PFSK-1 (cell line): ENCODE data around the gene IKBKE.

ENCODE experiments used
- FOXP2 ChIP-seq: optimal IDR thresholded peaks from 2 replicates; pipeline ENCODE3; 2011; ENCODE audit warnings: borderline replicate concordance, control low read depth, inconsistent platforms; ENCODE audit not compliant: insufficient read depth; ENCODE audit errors: extremely low read length, extremely low read depth
- POLR2AphosphoS5 ChIP-seq: IDR thresholded peaks from 2 replicates; pipeline ENCODE4 v1.6.1; 2012; ENCODE audit warnings: low read depth, mild to moderate bottlenecking, control low read depth, low read length, moderate library complexity
- REST ChIP-seq, 2 experiments: IDR thresholded peaks; 2 replicates each; pipeline versions ENCODE4 v1.6.1 to v1.8.0; 2011 to 2012; ENCODE audit warnings: low read depth in 2 of 2, low read length in 2 of 2, control low read depth in 1 of 2, inconsistent platforms in 1 of 2, mild to moderate bottlenecking in 1 of 2, moderate library complexity in 1 of 2; ENCODE audit not compliant: insufficient read depth in 1 of 2
- SIN3A ChIP-seq: IDR thresholded peaks from 2 replicates; pipeline ENCODE4 v1.6.1; 2012; ENCODE audit warnings: mild to moderate bottlenecking, low read length, moderate library complexity, borderline replicate concordance; ENCODE audit not compliant: insufficient read depth
- TAF1 ChIP-seq: IDR thresholded peaks from 2 replicates; pipeline ENCODE4 v1.6.1; 2012; ENCODE audit warnings: low read length, control low read depth, borderline replicate concordance; ENCODE audit not compliant: insufficient read depth

IKBKE gene

GRCh38 chr1:206457408-206458120, 12.7 kb upstream of the IKBKE start:
- TF ChIP-seq SIN3A = no peak
- TF ChIP-seq POLR2AphosphoS5 = no peak
- no peak for TF ChIP-seq REST (IDR thresholded peaks at IDR 0.05; ENCODE audit: insufficient read depth in 1 of 2, low read depth in 2 of 2, low read length in 2 of 2)
- TF ChIP-seq TAF1 = no peak
- no peak for TF ChIP-seq FOXP2

DNA sequence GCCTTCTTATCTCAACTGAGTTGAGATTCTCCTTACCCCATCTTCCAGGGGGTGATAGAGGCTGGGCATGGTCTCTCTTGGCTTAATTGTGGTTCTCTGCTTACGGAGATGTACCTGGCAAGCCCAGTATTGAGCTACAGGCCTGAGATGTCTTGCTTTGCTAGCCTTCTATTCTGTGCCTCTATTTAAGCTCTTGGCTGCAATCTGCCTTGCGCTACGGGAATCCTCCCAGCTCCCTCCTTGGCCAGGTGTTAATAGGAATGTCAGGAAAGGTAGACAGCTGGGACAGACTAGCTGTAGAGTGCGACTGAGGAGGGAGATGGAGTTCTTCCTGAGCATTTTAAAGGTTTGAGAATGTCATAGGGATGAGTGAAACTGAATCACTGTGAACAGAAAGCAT, 10.6 kb upstream of the IKBKE start:
- TF ChIP-seq SIN3A = no peak
- TF ChIP-seq POLR2AphosphoS5 = no peak
- TF ChIP-seq REST (IDR thresholded peaks at IDR 0.05; ENCODE audit: insufficient read depth in 1 of 2, low read depth in 2 of 2, low read length in 2 of 2) = no peak
- TF ChIP-seq FOXP2 = no peak
- no peak for TF ChIP-seq TAF1

DNA sequence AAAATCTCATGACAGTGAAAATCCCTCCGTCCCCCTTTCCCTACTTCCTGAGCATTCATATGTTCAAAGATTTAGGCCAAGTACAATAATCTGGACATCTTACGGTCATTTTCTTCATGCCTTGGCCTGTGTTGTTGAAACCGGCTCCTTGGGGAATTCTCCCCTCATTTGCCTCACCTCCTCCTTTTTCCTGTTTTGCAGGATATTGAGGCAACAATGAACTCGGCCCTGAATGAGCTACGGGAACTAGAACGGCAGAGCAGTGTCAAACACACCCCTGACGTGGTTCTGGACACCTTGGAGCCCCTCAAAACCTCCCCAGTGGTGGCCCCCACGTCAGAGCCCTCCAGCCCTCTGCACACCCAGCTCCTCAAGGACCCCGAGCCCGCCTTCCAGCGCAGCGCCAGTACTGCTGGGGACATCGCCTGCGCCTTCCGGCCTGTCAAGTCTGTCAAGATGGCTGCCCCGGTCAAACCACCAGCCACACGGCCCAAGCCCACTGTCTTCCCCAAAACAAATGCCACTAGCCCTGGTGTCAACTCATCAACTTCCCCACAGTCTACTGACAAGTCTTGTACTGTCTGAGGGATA, 9.3 kb upstream of the IKBKE start:
- no peak for TF ChIP-seq FOXP2
- TF ChIP-seq TAF1 = no peak
- TF ChIP-seq SIN3A = no peak
- TF ChIP-seq POLR2AphosphoS5 = no peak
- no peak for TF ChIP-seq REST (IDR thresholded peaks at IDR 0.05; ENCODE audit: insufficient read depth in 1 of 2, low read depth in 2 of 2, low read length in 2 of 2)

- no peak for TF ChIP-seq TAF1
- no peak for TF ChIP-seq FOXP2
- TF ChIP-seq POLR2AphosphoS5 = no peak
- no peak for TF ChIP-seq REST (IDR thresholded peaks at IDR 0.05; ENCODE audit: insufficient read depth in 1 of 2, low read depth in 2 of 2, low read length in 2 of 2)
- no peak for TF ChIP-seq SIN3A
These were observed 8.4 kb upstream of the IKBKE start for GRCh38 chr1:206461602-206462455.
